ENCODE measurements around the gene SPDYE3.
"Not testable (repeated sequence)": the region's sequence is repeated elsewhere in the genome, so short reads cannot be mapped to it uniquely, and the experiment has no call there.

The SPDYE3 gene

GRCh38 chr7:100292162-100292561 is 15.3 kb upstream of the SPDYE3 start:
- not testable (repeated sequence) for DNase-seq

GRCh38 chr7:100295269-100295668 is 12.2 kb upstream of the SPDYE3 start:
- peak; percentile 20 to 73 (median 20) for DNase-seq

- not testable (repeated sequence) for DNase-seq
Measured at GRCh38 chr7:100297852-100298631, 9.5 kb upstream of the SPDYE3 start.

GRCh38 chr7:100298632-100298895 is 8.9 kb upstream of the SPDYE3 start:
- not testable (repeated sequence) for DNase-seq

- not testable (repeated sequence) for DNase-seq
Measured at GRCh38 chr7:100304526-100304925, 3.0 kb upstream of the SPDYE3 start.

GRCh38 chr7:100318329-100318728 is 10.8 kb downstream of the SPDYE3 start:
- peak; percentile 13 to 36 (median 20) for DNase-seq

- not testable (repeated sequence) for DNase-seq
Measured at GRCh38 chr7:100321648-100322047, 14.1 kb downstream of the SPDYE3 start.

- not testable (repeated sequence) for DNase-seq
Measured at GRCh38 chr7:100324194-100324593, 16.7 kb downstream of the SPDYE3 start.

- DNase-seq: not testable (repeated sequence)
Measured at GRCh38 chr7:100325671-100326070, 18.2 kb downstream of the SPDYE3 start.

- DNase-seq: not testable (repeated sequence)
Measured at GRCh38 chr7:100326914-100327313, 19.4 kb downstream of the SPDYE3 start.

- DNase-seq: peak; percentile 93 to 94 (median 94)
Measured at GRCh38 chr7:100335566-100336466, 28.3 kb downstream of the SPDYE3 start.

- not testable (repeated sequence) for DNase-seq
Measured at GRCh38 chr7:100338083-100338696, 30.7 kb downstream of the SPDYE3 start.

- not testable (repeated sequence) for DNase-seq
Measured at GRCh38 chr7:100341286-100341685, 33.8 kb downstream of the SPDYE3 start.

GRCh38 chr7:100342765-100343164 is 35.3 kb downstream of the SPDYE3 start:
- DNase-seq: no peak

- DNase-seq: not testable (repeated sequence)
Measured at GRCh38 chr7:100344124-100344559, 36.6 kb downstream of the SPDYE3 start.

- peak; percentile 55 to 67 (median 55) for DNase-seq
Measured at GRCh38 chr7:100344560-100345287, 37.2 kb downstream of the SPDYE3 start.

GRCh38 chr7:100345288-100345672 is 37.8 kb downstream of the SPDYE3 start:
- DNase-seq: peak; percentile 40 to 76 (median 66)

- DNase-seq: no peak
Measured at GRCh38 chr7:100346921-100347320, 39.4 kb downstream of the SPDYE3 start.

GRCh38 chr7:100348805-100349204 is 41.3 kb downstream of the SPDYE3 start:
- no peak for DNase-seq

- DNase-seq: no peak
Measured at GRCh38 chr7:100349757-100350156, 42.3 kb downstream of the SPDYE3 start.

- DNase-seq: no peak
Measured at GRCh38 chr7:100351657-100352058, 44.2 kb downstream of the SPDYE3 start.

GRCh38 chr7:100352230-100352781 is 44.8 kb downstream of the SPDYE3 start:
- not testable (repeated sequence) for DNase-seq
